Trophoblast cell (in vitro differentiated cells and primary cell): ENCODE data around the gene SGCA.

Source experiments
- DNase-seq, 2 donors: peaks; one replicate each; pipeline ENCODE4 v3.0.0-alpha.2; 2016
- H2AFZ ChIP-seq: 2 replicates; pipeline ENCODE4 v1.6.1; 2013; ENCODE audit warnings: low read length, moderate library complexity, mild to moderate bottlenecking; ENCODE audit not compliant: insufficient read depth, poor library complexity
- H2AK5ac ChIP-seq: 2 replicates; pipeline ENCODE4 v1.6.1; 2013; ENCODE audit warnings: mild to moderate bottlenecking, low read length
- H2BK120ac ChIP-seq: 2 replicates; pipeline ENCODE4 v1.6.1; 2013; ENCODE audit warnings: low read length, mild to moderate bottlenecking, moderate library complexity; ENCODE audit not compliant: insufficient read depth, poor library complexity
- H2BK12ac ChIP-seq: 2 replicates; pipeline ENCODE4 v1.6.1; 2013; ENCODE audit warnings: mild to moderate bottlenecking, low read length, moderate library complexity
- H2BK5ac ChIP-seq: 2 replicates; pipeline ENCODE4 v1.6.1; 2013; ENCODE audit warnings: low read length, low read depth, moderate library complexity, mild to moderate bottlenecking; ENCODE audit not compliant: poor library complexity
- H3K14ac ChIP-seq: 2 replicates; pipeline ENCODE4 v1.6.1; 2013; ENCODE audit warnings: mild to moderate bottlenecking, low read length
- H3K18ac ChIP-seq: 2 replicates; pipeline ENCODE4 v1.6.1; 2013; ENCODE audit warnings: mild to moderate bottlenecking, low read length
- H3K23ac ChIP-seq: 2 replicates; pipeline ENCODE4 v1.6.1; 2013; ENCODE audit warnings: low read length
- H3K27ac ChIP-seq: 2 replicates; pipeline ENCODE4 v1.5.1; 2013; ENCODE audit warnings: low read depth, mild to moderate bottlenecking, inconsistent platforms, low read length, moderate library complexity
- H3K27me3 ChIP-seq: 2 replicates; pipeline ENCODE4 v1.6.1; 2013; ENCODE audit warnings: inconsistent platforms, mild to moderate bottlenecking, low read length, moderate library complexity; ENCODE audit not compliant: insufficient read depth
- H3K36me3 ChIP-seq, 2 experiments: 1 replicate in 1 of 2; 2 replicates in 1 of 2; pipeline ENCODE4 v1.6.1; 2013; ENCODE audit warnings: low read length in 2 of 2, mild to moderate bottlenecking in 2 of 2, moderate library complexity in 1 of 2; ENCODE audit not compliant: insufficient read depth in 2 of 2, control insufficient read depth in 1 of 2
- H3K4ac ChIP-seq: 2 replicates; pipeline ENCODE4 v1.6.1; 2013; ENCODE audit warnings: low read depth, mild to moderate bottlenecking, low read length, moderate library complexity
- H3K4me1 ChIP-seq, 2 experiments: 1 replicate in 1 of 2; 2 replicates in 1 of 2; pipeline ENCODE4 v1.6.1; 2013; ENCODE audit warnings: low read length in 2 of 2, mild to moderate bottlenecking in 2 of 2, moderate library complexity in 1 of 2; ENCODE audit not compliant: insufficient read depth in 2 of 2, control insufficient read depth in 1 of 2
- H3K4me2 ChIP-seq: 2 replicates; pipeline ENCODE4 v1.6.1; 2013; ENCODE audit warnings: inconsistent platforms, mild to moderate bottlenecking, low read length, moderate library complexity
- H3K4me3 ChIP-seq: 2 replicates; pipeline ENCODE4 v1.5.1; 2013; ENCODE audit warnings: mild to moderate bottlenecking, low read depth, low read length, inconsistent platforms
- H3K79me1 ChIP-seq: one replicate; pipeline ENCODE4 v1.6.1; 2013; ENCODE audit warnings: low read length
- H3K79me2 ChIP-seq: 2 replicates; pipeline ENCODE4 v1.6.1; 2013; ENCODE audit warnings: low read length, mild to moderate bottlenecking; ENCODE audit not compliant: control insufficient read depth, insufficient read depth, poor library complexity
- H3K9ac ChIP-seq: 2 replicates; pipeline ENCODE4 v1.6.1; 2013; ENCODE audit warnings: mild to moderate bottlenecking, low read length
- H3K9me3 ChIP-seq: 2 replicates; pipeline ENCODE4 v1.6.1; 2013; ENCODE audit warnings: low read depth, mild to moderate bottlenecking, control low read depth, inconsistent platforms, low read length; ENCODE audit not compliant: insufficient read depth
- H4K12ac ChIP-seq: 2 replicates; pipeline ENCODE4 v1.6.1; 2013; ENCODE audit warnings: low read depth, mild to moderate bottlenecking, low read length, moderate library complexity
- H4K8ac ChIP-seq: 2 replicates; pipeline ENCODE4 v1.6.1; 2013; ENCODE audit warnings: low read depth, mild to moderate bottlenecking, low read length, moderate library complexity
- H4K91ac ChIP-seq: one replicate; pipeline ENCODE4 v1.6.1; 2013; ENCODE audit warnings: low read depth, mild to moderate bottlenecking, low read length, moderate library complexity
- WGBS: extraction: QIAGEN DNeasy Blood & Tissue Kit; methylation state at CpG from one replicate; pipeline ENCODE4 v1.1.7; 2013; ENCODE audit warnings: missing lambda C conversion rate; ENCODE audit not compliant: insufficient read length, insufficient coverage; ENCODE audit errors: extremely low coverage; 5-methylcytosine and 5-hydroxymethylcytosine counted together

Gene SGCA

DNA sequence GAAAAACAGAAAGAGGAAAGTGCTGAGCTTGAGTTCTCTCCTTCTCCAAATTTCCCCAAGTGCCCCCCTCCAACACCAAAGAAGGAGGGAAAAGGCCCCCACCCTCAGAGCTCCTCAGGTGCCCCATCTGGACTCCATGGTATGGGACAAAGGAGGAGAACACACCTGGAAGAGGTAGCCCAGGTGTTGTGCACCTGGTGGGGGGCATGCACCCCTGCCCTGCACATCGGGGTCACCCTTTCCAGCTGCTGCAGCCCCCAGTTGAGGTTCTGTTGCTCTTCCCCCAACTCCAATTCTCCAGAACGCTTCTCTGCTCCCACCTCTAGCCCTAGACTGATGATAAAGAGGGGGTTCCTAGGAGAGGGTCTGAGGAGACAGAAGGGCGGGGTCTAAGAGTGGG, 38.6 kb downstream of the SGCA start:
- Histone ChIP-seq H3K9me3 (no peaks in the 10 kb centered on the region), H2AK5ac (peak overlapping the region; percentile 49), H3K79me2 (peaks cover 11% of the 10 kb centered on the region), H3K4me3 (no peak overlapping the region), H3K4me2 (no peak overlapping the region), H3K79me1 (peaks cover 65% of the 10 kb centered on the region), H3K9ac (no peak overlapping the region), H2BK120ac (peak overlapping the region; percentile 18), H3K4me1 (peaks cover 50 to 57% of the 10 kb centered on the region in 2 experiments), H2BK5ac (peak overlapping the region; percentile 54), H3K27ac (peak overlapping the region; percentile 31), H4K91ac (peak overlapping the region; percentile 89), H3K23ac (no peak overlapping the region), H3K36me3 (peaks cover under 1 to 2% of the 10 kb centered on the region in 2 experiments), H2AFZ (no peak overlapping the region), H3K4ac (peak overlapping the region; percentile 39), H2BK12ac (peak overlapping the region; percentile 91), H4K12ac (no peak overlapping the region), H3K18ac (peak overlapping the region; percentile 19), H3K27me3 (no peaks in the 10 kb centered on the region), H4K8ac (no peak overlapping the region), H3K14ac (peak overlapping the region; percentile 49)
- no CpG with 5 or more reads among the region's 3 CpGs for WGBS
- no peak for DNase-seq

DNA sequence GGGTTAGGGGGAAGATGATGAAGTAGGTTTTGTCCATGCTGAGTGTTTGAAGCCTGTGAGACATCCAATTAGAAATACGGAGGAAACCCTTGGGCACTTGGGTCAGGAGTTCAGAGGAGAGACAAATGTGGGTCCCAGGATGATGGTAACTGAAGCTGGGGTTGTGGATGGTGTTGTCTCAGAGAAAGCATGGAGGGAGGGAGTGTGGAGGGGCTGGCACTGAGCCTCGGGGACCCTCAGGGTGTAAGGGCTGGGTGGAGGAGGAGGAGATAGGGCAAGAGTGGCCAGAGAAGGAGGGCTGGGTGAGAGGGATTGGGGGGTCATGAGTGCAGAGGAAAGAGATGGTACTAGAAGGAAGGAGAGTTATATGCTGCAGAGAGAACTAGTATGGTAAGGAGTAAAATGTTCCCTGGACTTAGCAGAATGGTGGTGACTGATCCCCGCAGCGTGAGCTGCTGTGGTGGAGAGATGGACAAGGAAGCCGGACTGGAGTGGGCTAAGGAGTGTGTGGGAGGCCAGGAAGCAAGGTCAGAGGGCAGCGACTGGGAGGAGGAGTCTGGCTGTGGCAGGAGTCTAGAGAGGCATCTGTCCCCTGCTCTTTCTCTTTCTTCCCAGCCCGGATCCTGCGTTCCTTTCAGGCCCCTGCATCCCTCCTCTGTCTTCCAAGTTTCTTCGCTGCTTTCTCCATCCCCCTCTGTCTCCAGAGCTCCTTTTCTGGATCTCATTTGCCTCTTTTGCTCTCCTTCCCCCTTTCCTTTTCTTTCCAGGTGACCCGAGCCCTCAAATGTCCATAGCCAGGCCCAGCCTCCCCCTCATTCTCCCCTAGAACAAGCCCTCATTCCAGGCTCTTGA, 39.5 kb downstream of the SGCA start:
- Histone ChIP-seq H2AK5ac (peak overlapping the region; percentile 89), H3K14ac (peak overlapping the region; percentile 81), H3K9ac (no peak overlapping the region), H4K8ac (peak overlapping the region; percentile 56), H3K27me3 (no peaks in the 10 kb centered on the region), H2BK120ac (peak overlapping the region; percentile 84), H3K4ac (peak overlapping the region; percentile 58), H4K91ac (peak overlapping the region; percentile 89), H3K79me2 (peaks cover 15% of the 10 kb centered on the region), H3K4me2 (no peak overlapping the region), H3K4me3 (no peak overlapping the region), H4K12ac (peak overlapping the region; percentile 19), H3K23ac (no peak overlapping the region), H3K79me1 (peaks cover 66% of the 10 kb centered on the region), H3K4me1 (peaks cover 55 to 63% of the 10 kb centered on the region in 2 experiments), H3K9me3 (no peaks in the 10 kb centered on the region), H3K27ac (peak overlapping the region; percentile 78), H3K18ac (peak overlapping the region; percentile 87), H3K36me3 (no peaks in the 10 kb centered on the region), H2AFZ (peak overlapping the region; percentile 13), H2BK12ac (peak overlapping the region; percentile 94), H2BK5ac (peak overlapping the region; percentile 81)
- DNase-seq = no peak
- WGBS = no CpG with 5 or more reads among the region's 10 CpGs

DNA sequence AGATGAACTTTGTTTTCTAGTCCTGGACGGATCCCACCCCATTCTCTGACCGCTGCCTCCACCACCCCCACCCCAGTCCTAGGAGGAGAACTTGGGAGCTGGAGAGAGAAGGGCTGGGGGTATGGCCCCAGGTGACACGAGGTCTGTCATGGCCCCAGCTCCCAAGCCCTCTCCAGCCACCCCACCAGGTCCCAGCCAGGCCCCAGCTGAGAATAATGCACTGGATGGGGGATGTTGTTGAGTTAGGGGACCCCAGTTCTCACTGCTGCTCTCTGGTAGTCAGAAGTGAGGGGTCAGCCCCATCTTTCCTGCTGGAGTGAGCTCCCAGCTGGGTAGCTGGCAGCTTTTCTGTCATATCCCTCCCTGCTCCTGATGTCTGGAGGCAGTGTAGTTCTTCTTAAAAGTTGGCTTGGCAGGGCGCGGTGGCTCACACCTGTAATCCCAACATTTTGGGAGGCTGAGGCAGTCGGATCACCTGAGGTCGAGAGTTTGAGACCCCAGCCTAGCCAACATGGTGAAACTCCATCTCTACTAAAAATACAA, 40.2 kb downstream of the SGCA start:
- Histone ChIP-seq H3K27ac (peak overlapping the region; percentile 78), H3K79me2 (peaks cover 16% of the 10 kb centered on the region), H3K36me3 (no peaks in the 10 kb centered on the region), H3K9ac (no peak overlapping the region), H3K79me1 (peaks cover 68% of the 10 kb centered on the region), H3K14ac (peak overlapping the region; percentile 81), H3K4me1 (peaks cover 61 to 70% of the 10 kb centered on the region in 2 experiments), H3K23ac (no peak overlapping the region), H3K4ac (peak overlapping the region; percentile 58), H2BK5ac (peak overlapping the region; percentile 81), H3K4me3 (no peak overlapping the region), H4K8ac (peak overlapping the region; percentile 56), H2AFZ (peak overlapping the region; percentile 13), H3K4me2 (no peak overlapping the region), H4K91ac (peak overlapping the region; percentile 89), H3K27me3 (no peaks in the 10 kb centered on the region), H3K9me3 (no peaks in the 10 kb centered on the region), H2BK12ac (peak overlapping the region; percentile 94), H3K18ac (peak overlapping the region; percentile 79), H4K12ac (no peak overlapping the region), H2BK120ac (peak overlapping the region; percentile 84), H2AK5ac (peak overlapping the region; percentile 89)
- no CpG with 5 or more reads among the region's 7 CpGs for WGBS
- no peak for DNase-seq

DNA sequence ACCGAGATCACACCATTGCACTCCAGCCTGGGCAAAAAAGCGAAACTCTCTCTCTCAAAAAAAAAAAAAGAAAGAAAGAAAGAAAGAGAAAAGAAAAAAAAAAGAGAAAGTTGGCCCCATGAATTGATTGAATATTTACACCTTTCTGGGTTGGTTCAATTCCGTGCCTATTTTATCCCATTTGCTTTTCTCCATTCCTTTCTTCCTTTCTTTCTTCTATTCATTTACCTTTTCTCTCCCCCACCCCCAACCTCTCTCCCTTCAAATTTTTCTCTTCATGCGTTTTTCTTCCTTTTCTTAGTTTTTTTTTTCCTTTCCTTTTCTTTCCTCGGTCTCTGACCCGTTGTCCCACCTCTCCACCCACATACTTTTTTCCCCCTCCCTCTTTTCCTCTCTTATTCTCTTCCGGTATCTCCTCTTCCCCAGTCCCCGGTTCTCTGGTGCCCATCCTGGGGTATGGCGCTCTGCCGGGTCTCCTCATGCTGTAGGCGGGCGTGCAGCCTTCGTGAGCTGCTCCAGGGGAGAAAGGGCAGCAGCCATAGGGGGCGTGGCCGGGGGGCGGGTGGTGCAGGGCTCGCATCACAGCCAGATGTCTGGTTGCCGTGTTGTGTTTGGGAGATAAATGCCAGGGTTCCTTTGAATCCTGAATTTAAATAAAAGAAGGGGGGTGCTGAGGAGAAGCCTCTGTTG, 40.9 kb downstream of the SGCA start:
- Histone ChIP-seq H2BK120ac (peak overlapping the region; percentile 55), H3K79me1 (peaks cover 67% of the 10 kb centered on the region), H3K4me3 (no peak overlapping the region), H3K79me2 (peaks cover 10% of the 10 kb centered on the region), H3K4me2 (no peak overlapping the region), H3K36me3 (no peaks in the 10 kb centered on the region), H3K27ac (no peak overlapping the region), H4K12ac (no peak overlapping the region), H3K9ac (no peak overlapping the region), H2BK12ac (peak overlapping the region; percentile 61), H2AFZ (peak overlapping the region; percentile 50), H3K4ac (no peak overlapping the region), H2BK5ac (no peak overlapping the region), H3K27me3 (no peaks in the 10 kb centered on the region), H3K23ac (no peak overlapping the region), H4K91ac (peak overlapping the region; percentile 56), H3K18ac (peak overlapping the region; percentile 36), H3K9me3 (no peaks in the 10 kb centered on the region), H3K14ac (peak overlapping the region; percentile 32), H2AK5ac (peak overlapping the region; percentile 55), H4K8ac (peak overlapping the region; percentile 58), H3K4me1 (peaks cover 62 to 73% of the 10 kb centered on the region in 2 experiments)
- 100% methylated on average over 1 of the region's 18 CpGs for WGBS
- DNase-seq = no peak
